ENCODE data around the gene LRRC36.

GRCh38 chr16:67277999-67278772 is 48.4 kb upstream of the LRRC36 start:
- TF ChIP-seq CTCF (IDR thresholded peaks at IDR 0.05 in 4 of 5, conservative IDR thresholded peaks at IDR 0.05 in 1 of 5) (no peak), POLR2A (IDR thresholded peaks at IDR 0.05) (no peak)
